Tibial nerve (tissue), 4 donors: ENCODE results near the gene ZCCHC10. TPM values are rescaled to one million over a fixed set of nuclear protein-coding genes. Genes with fewer than 3 reads are reported as not detected.
"Not testable (repeated sequence)": the region's sequence is repeated elsewhere in the genome, so short reads cannot be mapped to it uniquely, and the experiment has no call there.

Experiments used
- DNase-seq, 2 donors: peaks; one replicate each; pipeline ENCODE4 v3.0.0-alpha.2; 2019; ENCODE audit warnings: low spot score in 2 of 2
- H3K27ac ChIP-seq, 4 donors: fragments of 200-600 bp; sonication (generic) in 3 of 4; one replicate each; pipeline ENCODE4 v1.5.1; 2017 to 2019; ENCODE audit warnings: mild to moderate bottlenecking in 1 of 4
- H3K27me3 ChIP-seq, 2 donors: fragments of 200-600 bp; sonication (generic) in 1 of 2; one replicate each; pipeline versions ENCODE4 v1.5.1 to v1.6.0; 2017 to 2019
- H3K36me3 ChIP-seq, 3 donors: fragments of 200-600 bp; sonication (generic); one replicate each; pipeline ENCODE4 v1.5.1; 2018 to 2019
- H3K4me1 ChIP-seq, 4 donors: fragments of 200-600 bp; sonication (generic) in 3 of 4; one replicate each; pipeline ENCODE4 v1.5.1; 2017 to 2019
- H3K4me3 ChIP-seq, 4 donors: fragments of 200-600 bp; sonication (generic) in 3 of 4; one replicate each; pipeline ENCODE4 v1.5.1; 2017 to 2019; ENCODE audit warnings: mild to moderate bottlenecking in 1 of 4, moderate library complexity in 1 of 4
- H3K9me3 ChIP-seq, 4 donors: fragments of 200-600 bp; sonication (generic) in 3 of 4; one replicate each; pipeline ENCODE4 v1.5.1; 2017 to 2019
- EP300 ChIP-seq, 2 donors: sonication (generic); formaldehyde crosslinking; IDR thresholded peaks; one replicate each; pipeline ENCODE4 v1.6.1; 2017; ENCODE audit warnings: antibody characterized with exemption in 2 of 2, mild to moderate bottlenecking in 1 of 2
- POLR2A ChIP-seq, 2 donors: fragments of 450-650 bp; IDR thresholded peaks; one replicate each; pipeline ENCODE4 v1.6.1; 2017; ENCODE audit warnings: antibody characterized with exemption in 2 of 2, mild to moderate bottlenecking in 2 of 2, moderate library complexity in 2 of 2
- WGBS, 2 donors: methylation state at CpG; one replicate each; pipeline ENCODE4 v1.1.5; 2018; 5-methylcytosine and 5-hydroxymethylcytosine counted together
- total RNA-seq, 4 donors: library from RNA; depleted of rRNA; stranded (reverse); fragments of >200 nt; gene quantifications; one replicate each; pipeline ENCODE4 v1.1.0, GENCODE V29; 2016
- TF ChIP-seq, protein P1 (sequence below), 5 experiments: fragments of 200-600 bp in 3 of 5; fragments of 450-650 bp in 2 of 5; sonication (generic) in 3 of 5; IDR thresholded peaks; one replicate each; pipeline ENCODE4 v1.5.1; 2016 to 2019; ENCODE audit warnings: antibody characterized with exemption in 5 of 5, mild to moderate bottlenecking in 3 of 5, moderate library complexity in 2 of 5

The ZCCHC10 gene
- total RNA-seq, 4 donors from 2014 or later: 7.4 to 9.0 (median 8.3) TPM

GRCh38 chr5:132976852-132977251, 49.5 kb downstream of the ZCCHC10 start:
- WGBS, 2 donors: 95 to 97% methylated on average over 3 of the region's 3 CpGs
- no peaks in the 10 kb centered on the region for H3K27me3 ChIP-seq
- H3K4me3 ChIP-seq: no peak overlapping the region
- no peaks in the 10 kb centered on the region for H3K36me3 ChIP-seq
- no peak for DNase-seq
- no peak overlapping the region for H3K27ac ChIP-seq
- peaks cover 0 to 19% (median 0%) of the 10 kb centered on the region in 4 donors for H3K9me3 ChIP-seq
- no peaks in the 10 kb centered on the region for H3K4me1 ChIP-seq
- TF ChIP-seq EP300 (IDR thresholded peaks at IDR 0.05): no peak
- TF ChIP-seq POLR2A (IDR thresholded peaks at IDR 0.05): no peak
- TF ChIP-seq, protein P1, sequence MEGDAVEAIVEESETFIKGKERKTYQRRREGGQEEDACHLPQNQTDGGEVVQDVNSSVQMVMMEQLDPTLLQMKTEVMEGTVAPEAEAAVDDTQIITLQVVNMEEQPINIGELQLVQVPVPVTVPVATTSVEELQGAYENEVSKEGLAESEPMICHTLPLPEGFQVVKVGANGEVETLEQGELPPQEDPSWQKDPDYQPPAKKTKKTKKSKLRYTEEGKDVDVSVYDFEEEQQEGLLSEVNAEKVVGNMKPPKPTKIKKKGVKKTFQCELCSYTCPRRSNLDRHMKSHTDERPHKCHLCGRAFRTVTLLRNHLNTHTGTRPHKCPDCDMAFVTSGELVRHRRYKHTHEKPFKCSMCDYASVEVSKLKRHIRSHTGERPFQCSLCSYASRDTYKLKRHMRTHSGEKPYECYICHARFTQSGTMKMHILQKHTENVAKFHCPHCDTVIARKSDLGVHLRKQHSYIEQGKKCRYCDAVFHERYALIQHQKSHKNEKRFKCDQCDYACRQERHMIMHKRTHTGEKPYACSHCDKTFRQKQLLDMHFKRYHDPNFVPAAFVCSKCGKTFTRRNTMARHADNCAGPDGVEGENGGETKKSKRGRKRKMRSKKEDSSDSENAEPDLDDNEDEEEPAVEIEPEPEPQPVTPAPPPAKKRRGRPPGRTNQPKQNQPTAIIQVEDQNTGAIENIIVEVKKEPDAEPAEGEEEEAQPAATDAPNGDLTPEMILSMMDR (IDR thresholded peaks at IDR 0.05): no peak

DNA sequence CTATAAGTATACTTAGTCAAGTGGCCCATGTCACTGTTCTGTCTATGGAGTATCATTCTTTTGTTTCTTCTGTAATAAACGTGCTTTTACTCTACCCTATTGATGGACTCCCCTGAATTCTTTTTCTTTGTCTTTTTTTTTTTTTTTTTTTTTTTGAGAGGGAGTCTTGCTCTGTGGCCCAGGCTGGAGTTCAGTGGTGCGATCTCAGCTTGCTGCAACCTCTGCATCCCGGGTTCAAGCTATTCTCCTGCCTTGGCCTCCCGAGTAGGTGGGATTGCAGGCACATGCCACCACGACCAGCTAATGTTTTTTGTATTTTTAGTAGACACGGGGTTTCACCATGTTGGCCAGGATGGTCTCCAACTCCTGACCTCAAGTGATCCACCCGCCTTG, 53.9 kb downstream of the ZCCHC10 start:
- WGBS, 2 donors: 90% methylated on average over 7 of the region's 7 CpGs
- not testable (repeated sequence) for DNase-seq

DNA sequence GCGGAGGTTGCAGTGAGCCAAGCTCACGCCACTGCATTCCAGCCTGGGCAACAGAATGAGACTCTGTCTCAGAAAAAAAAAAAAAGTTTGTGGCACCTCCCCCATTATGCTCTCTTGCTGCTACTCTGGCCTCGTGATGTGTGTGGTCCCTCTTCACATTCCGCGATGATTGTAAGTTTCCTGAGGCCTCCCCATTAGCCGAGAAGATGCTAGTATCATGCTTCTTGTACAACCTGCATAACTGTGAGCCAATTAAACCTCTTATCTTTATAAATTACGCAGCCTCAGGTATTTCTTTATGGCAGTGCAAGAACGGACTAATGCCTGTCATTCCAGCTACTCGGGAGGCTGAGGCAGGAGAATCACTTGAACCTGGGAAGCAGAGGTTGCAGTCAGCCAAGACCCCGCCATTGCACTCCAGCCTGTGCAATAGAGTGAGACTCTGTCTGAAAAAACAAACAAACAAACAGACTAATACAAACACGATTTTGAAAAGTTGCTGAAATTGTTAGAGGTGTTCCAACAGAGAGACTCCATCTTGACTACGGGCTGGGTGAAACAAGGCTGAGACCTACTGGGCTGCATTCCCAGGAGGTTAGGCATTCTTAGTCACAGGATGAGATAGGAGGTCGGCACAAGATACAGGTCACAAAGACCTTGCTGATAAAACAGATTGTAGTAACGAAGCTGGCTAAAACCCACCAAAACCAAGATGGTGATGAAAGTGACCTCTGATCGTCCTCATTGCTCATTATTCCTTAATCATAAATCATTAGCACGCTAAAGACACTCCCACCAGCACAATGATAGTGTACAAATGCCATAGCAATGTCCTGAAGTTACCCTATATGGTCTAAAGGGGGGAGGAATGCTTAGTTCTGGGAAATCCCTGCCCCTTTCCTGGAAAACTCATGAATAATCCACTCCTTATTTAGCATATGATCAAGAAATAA, 54.6 kb downstream of the ZCCHC10 start:
- 81 to 85% methylated on average over 16 of the region's 16 CpGs for WGBS, 2 donors
- Histone ChIP-seq H3K27ac (no peak overlapping the region), H3K36me3 (no peaks in the 10 kb centered on the region), H3K9me3 (peaks cover 0 to 7% (median 0%) of the 10 kb centered on the region in 4 donors), H3K4me1 (no peaks in the 10 kb centered on the region), H3K27me3 (no peaks in the 10 kb centered on the region), H3K4me3 (no peak overlapping the region)
- DNase-seq: no peak
- TF ChIP-seq, protein P1 (IDR thresholded peaks at IDR 0.05): no peak
- TF ChIP-seq POLR2A (IDR thresholded peaks at IDR 0.05) (no peak), EP300 (IDR thresholded peaks at IDR 0.05) (no peak)

More for the DNA sequence above, 53.9 kb downstream of the ZCCHC10 start:
- not testable (repeated sequence) for H3K4me3 ChIP-seq, H3K27ac ChIP-seq, H3K4me1 ChIP-seq, H3K36me3 ChIP-seq, H3K27me3 ChIP-seq
- peaks cover 0 to 13% (median 0%) of the 10 kb centered on the region in 4 donors for H3K9me3 ChIP-seq

DNA sequence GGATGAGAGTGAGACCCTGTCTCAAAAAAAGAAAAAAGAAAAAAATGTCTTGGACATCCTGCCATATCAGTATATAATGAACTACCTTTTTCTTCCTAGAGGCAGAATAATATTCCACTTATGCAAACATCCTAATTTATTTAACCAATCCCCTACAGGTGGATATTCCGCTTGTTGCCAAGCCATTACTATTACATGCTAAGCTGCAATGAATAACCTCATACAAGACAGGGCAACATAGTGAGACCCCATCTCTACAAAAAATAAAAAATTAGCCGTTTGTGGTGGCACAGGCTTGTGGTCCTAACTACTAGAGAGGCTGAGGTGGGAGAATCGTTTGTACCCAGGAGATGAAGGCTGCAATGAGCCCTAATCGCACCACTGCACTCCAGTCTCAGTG, 61.2 kb downstream of the ZCCHC10 start:
- WGBS, 2 donors: 93 to 95% methylated on average over 4 of the region's 4 CpGs
- TF ChIP-seq POLR2A (IDR thresholded peaks at IDR 0.05): no peak
- TF ChIP-seq, protein P1 (IDR thresholded peaks at IDR 0.05): no peak
- TF ChIP-seq EP300 (IDR thresholded peaks at IDR 0.05): no peak
- DNase-seq: no peak
- Histone ChIP-seq H3K4me1 (peaks cover 0 to 24% (median 22%) of the 10 kb centered on the region in 4 donors), H3K4me3 (no peak overlapping the region), H3K9me3 (no peaks in the 10 kb centered on the region), H3K36me3 (no peaks in the 10 kb centered on the region), H3K27me3 (no peaks in the 10 kb centered on the region), H3K27ac (no peak overlapping the region)

DNA sequence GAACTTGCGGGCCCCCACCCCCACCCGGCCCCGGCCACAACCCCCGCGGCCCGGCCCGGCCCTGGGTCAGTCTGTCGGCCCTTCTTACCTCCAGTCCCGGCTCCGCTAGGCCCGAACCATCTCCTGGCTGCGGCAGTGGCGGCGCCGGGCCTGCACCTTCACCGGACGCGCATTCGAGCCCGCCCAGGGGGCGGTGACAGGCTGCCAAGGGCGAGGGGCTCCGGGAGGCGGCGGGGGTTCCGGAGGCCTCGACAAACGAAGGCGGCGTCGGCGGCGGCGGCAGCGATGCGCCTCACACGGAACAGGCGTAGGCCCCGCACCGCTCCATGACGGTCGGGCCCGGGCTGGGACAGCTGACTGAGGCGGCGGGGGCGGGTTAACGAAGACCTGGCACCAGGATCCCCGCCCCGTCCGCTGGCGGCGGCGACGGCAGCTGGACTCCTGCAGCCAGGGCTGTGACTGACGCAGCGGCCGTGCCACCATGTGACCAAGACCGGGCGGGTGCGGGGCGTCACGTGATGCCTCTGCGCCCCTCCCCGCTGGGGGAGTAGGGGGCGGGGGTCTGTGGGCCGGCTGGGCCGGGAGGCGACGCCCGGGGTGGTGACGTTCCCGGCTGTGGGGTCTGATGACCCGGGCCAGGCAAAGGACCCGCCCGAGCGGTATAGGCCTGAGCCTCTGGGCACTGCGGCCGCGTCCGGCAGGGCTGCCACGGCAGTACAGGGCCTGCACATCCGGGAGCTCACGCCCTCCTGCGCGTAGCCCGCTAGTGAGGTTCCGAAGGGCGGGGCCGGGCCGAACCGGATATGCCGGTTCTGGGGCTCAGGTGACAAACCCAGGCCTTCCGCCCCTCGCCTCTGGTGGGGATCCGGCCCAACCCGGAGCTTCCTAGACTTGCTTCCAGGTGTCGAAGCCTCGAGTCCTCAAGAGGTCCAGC, 62.9 kb downstream of the ZCCHC10 start, which contains the start of gene AFF4:
AFF4 (minus strand) TSS at position 464 of the 934 bp plus-strand sequence. CDS start 26,445 bp downstream, outside the sequence.
- Histone ChIP-seq H3K4me1 (peaks cover 0 to 28% (median 25%) of the 10 kb centered on the region in 4 donors), H3K27me3 (no peaks in the 10 kb centered on the region), H3K4me3 (peak within 1 kb of the TSS; percentile 75 to 99 (median 91)), H3K27ac (peak within 1 kb of the TSS; percentile 93 to 100 (median 98)), H3K9me3 (no peaks in the 10 kb centered on the region), H3K36me3 (no peaks in the 10 kb centered on the region)
- TF ChIP-seq EP300 (IDR thresholded peaks at IDR 0.05) (peak; percentile 97 to 99), POLR2A (IDR thresholded peaks at IDR 0.05) (peak; percentile 97 to 99)
- TF ChIP-seq, protein P1 (IDR thresholded peaks at IDR 0.05): peak in 2 of 5 experiments; percentile 49 to 54
- DNase-seq: peak; percentile 92 to 95
- 0 to 2% methylated on average over 41 to 55 of the region's 98 CpGs for WGBS, 2 donors
